Panc1 (cell line): ENCODE results near the gene EIF4E. TPM values are rescaled to one million over a fixed set of nuclear protein-coding genes. Genes with fewer than 3 reads are reported as not detected.

ENCODE experiments used
- ATAC-seq: fragments of 200-7000 bp; cut with Tn5 transposase; 2 replicates; pipeline ENCODE4 v1.9.1; 2020; ENCODE audit warnings: mild to moderate bottlenecking, moderate library complexity
- BruUV-seq: library from RNA; stranded (reverse); fragments of 400-500 nt; replicated peaks from 2 replicates; lab custom pipeline; 2021; lab: Mats Ljungman, UMichigan
- CTCF ChIA-PET: fragments of 300-600 bp; sonication (Branson Sonifier 250); formaldehyde crosslinking; loops from one replicate; lab custom pipeline; 2022; ENCODE audit warnings: antibody characterized with exemption; lab: Charles Lee
- POLR2A ChIA-PET: fragments of 300-600 bp; sonication (Branson Sonifier 250); formaldehyde crosslinking; loops from one replicate; lab custom pipeline; 2022; ENCODE audit warnings: antibody characterized with exemption; lab: Charles Lee
- DNase-seq: peaks from one replicate; pipeline ENCODE4 v3.0.0-alpha.2; 2010; ENCODE audit warnings: low read depth, low spot score
- H3K27ac ChIP-seq: 2 replicates; pipeline ENCODE4 v1.5.1; 2011; ENCODE audit warnings: mild to moderate bottlenecking, low read length, inconsistent platforms
- H3K27me3 ChIP-seq: fragments of 200-500 bp; sonication (Bioruptor generic); 2 replicates; pipeline ENCODE4 v1.6.0; 2014; ENCODE audit warnings: low read length, inconsistent platforms; ENCODE audit not compliant: control insufficient read depth, insufficient read depth
- H3K36me3 ChIP-seq: fragments of 200-500 bp; sonication (Bioruptor generic); 2 replicates; pipeline ENCODE4 v1.5.1; 2014; ENCODE audit warnings: inconsistent platforms, mild to moderate bottlenecking, low read length, moderate library complexity; ENCODE audit not compliant: control insufficient read depth, insufficient read depth
- H3K4me1 ChIP-seq: 2 replicates; pipeline ENCODE4 v1.5.1; 2011; ENCODE audit warnings: inconsistent platforms, mild to moderate bottlenecking, low read length, moderate library complexity; ENCODE audit not compliant: control insufficient read depth, insufficient read depth
- H3K4me3 ChIP-seq, 2 experiments: 2 replicates each; pipeline ENCODE4 v1.5.1; 2011 to 2012; ENCODE audit warnings: low read depth in 2 of 2, low read length in 2 of 2, mild to moderate bottlenecking in 2 of 2, inconsistent platforms in 1 of 2, moderate library complexity in 1 of 2
- H3K9me3 ChIP-seq: fragments of 200-500 bp; sonication (Bioruptor generic); 2 replicates; pipeline ENCODE4 v1.5.1; 2014; ENCODE audit warnings: low read depth, mild to moderate bottlenecking, inconsistent platforms, low read length, moderate library complexity; ENCODE audit not compliant: control insufficient read depth, insufficient read depth
- POLR2AphosphoS5 ChIP-seq: IDR thresholded peaks from 2 replicates; pipeline ENCODE4 v1.6.1; 2012; ENCODE audit warnings: mild to moderate bottlenecking, low read depth, low read length, moderate library complexity
- SIN3A ChIP-seq: IDR thresholded peaks from 2 replicates; pipeline ENCODE4 v1.6.1; 2012; ENCODE audit warnings: low read depth, mild to moderate bottlenecking, low read length, moderate library complexity, borderline replicate concordance; ENCODE audit not compliant: insufficient read depth
- TCF7L2 ChIP-seq: IDR thresholded peaks from 2 replicates; pipeline ENCODE4 v1.6.1; 2011; ENCODE audit warnings: mild to moderate bottlenecking, low read depth, low read length, inconsistent platforms
- in situ Hi-C: cut with HindIII; loops from 2 replicates; pipeline ENCODE4 v1.10.0; 2016; ENCODE audit warnings: low sequenced_read_pairs, low pct_unique_long_range_greater_than_20kb
- intact Hi-C: fragments of 100-400 bp; cut with micrococcal nuclease; formaldehyde crosslinking; loops from one replicate; pipeline ENCODE4 v1.10.0; 2022; ENCODE audit not compliant: unreplicated experiment
- total RNA-seq: library from RNA; stranded (reverse); gene quantifications from one replicate; pipeline ENCODE4 v1.2.1, GENCODE V29; 2021; ENCODE audit not compliant: unreplicated experiment
- TF ChIP-seq, protein P1 (sequence below): fragments of 450-650 bp; IDR thresholded peaks from 2 replicates; pipeline ENCODE4 v1.5.1; 2017; ENCODE audit warnings: mild to moderate bottlenecking
- TF ChIP-seq, protein P2 (sequence below), 2 experiments: IDR thresholded peaks; 2 replicates each; pipeline ENCODE4 v1.6.1; 2011 to 2012; ENCODE audit warnings: low read depth in 2 of 2, control low read depth in 1 of 2, low read length in 1 of 2, mild to moderate bottlenecking in 1 of 2, moderate library complexity in 1 of 2; ENCODE audit not compliant: insufficient read depth in 1 of 2

Gene EIF4E
- total RNA-seq, 1 experiment from 2014 or later = 89.7 TPM

DNA sequence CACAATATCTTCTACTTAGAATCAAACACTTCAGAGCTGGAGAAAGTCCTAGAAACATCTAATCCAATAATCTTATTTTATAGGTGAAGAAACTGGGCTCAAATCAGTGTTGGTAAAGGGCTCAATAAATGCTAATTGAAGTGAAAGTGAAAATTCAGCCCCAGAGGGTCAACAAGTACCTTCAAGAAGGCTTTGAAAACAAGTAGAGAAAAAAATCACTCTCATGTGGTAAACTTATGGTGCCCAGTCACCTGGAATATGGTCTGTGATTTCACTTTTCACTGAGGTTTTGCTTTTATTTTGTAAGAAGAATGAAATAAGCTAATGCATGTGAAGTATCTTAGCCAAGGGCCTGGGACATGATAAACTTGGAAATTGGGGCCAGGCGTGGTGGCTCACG is 29.1 kb upstream of the EIF4E start:
- ChIA-PET CTCF (no interaction called here), POLR2A (no interaction called here)
- BruUV-seq = no TSS peak
- Histone ChIP-seq H3K27me3 (no peaks in the 10 kb centered on the region), H3K36me3 (no peaks in the 10 kb centered on the region), H3K4me1 (no peaks in the 10 kb centered on the region), H3K27ac (no peak overlapping the region), H3K9me3 (no peaks in the 10 kb centered on the region), H3K4me3 (no peak overlapping the region)
- intact Hi-C loops = no loop called here
- TF ChIP-seq, protein P1, sequence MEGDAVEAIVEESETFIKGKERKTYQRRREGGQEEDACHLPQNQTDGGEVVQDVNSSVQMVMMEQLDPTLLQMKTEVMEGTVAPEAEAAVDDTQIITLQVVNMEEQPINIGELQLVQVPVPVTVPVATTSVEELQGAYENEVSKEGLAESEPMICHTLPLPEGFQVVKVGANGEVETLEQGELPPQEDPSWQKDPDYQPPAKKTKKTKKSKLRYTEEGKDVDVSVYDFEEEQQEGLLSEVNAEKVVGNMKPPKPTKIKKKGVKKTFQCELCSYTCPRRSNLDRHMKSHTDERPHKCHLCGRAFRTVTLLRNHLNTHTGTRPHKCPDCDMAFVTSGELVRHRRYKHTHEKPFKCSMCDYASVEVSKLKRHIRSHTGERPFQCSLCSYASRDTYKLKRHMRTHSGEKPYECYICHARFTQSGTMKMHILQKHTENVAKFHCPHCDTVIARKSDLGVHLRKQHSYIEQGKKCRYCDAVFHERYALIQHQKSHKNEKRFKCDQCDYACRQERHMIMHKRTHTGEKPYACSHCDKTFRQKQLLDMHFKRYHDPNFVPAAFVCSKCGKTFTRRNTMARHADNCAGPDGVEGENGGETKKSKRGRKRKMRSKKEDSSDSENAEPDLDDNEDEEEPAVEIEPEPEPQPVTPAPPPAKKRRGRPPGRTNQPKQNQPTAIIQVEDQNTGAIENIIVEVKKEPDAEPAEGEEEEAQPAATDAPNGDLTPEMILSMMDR = no peak
- in situ Hi-C loops = no loop called here
- DNase-seq = no peak
- ATAC-seq = no peak

DNA sequence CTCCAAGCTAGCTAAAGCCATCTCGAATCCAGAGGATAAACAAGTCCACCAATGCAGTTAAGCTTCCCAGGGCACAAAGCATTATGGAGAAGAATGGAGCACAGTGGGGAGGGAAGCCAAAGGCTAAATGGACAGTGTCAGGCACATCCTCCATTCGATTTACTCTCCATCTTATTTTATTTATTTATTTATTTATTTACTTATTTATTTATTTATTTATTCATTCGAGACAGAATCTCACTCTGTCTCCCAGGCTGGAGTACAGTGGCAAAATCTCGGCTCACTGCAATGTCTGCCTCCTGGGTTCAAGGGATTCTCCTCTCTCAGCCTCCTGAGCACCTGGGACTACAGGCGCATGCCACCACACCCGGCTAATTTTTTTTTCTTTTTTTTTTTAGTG is 26.3 kb upstream of the EIF4E start:
- Histone ChIP-seq H3K27ac (no peak overlapping the region), H3K9me3 (no peaks in the 10 kb centered on the region), H3K4me1 (no peaks in the 10 kb centered on the region), H3K27me3 (no peaks in the 10 kb centered on the region), H3K36me3 (no peaks in the 10 kb centered on the region), H3K4me3 (no peak overlapping the region)
- POLR2A ChIA-PET = no interaction called here
- in situ Hi-C loops = no loop called here
- CTCF ChIA-PET = no interaction called here
- BruUV-seq = no TSS peak
- DNase-seq (no peak), ATAC-seq (no peak)
- TF ChIP-seq TCF7L2 (no peak), SIN3A (no peak)
- intact Hi-C loops = no loop called here

DNA sequence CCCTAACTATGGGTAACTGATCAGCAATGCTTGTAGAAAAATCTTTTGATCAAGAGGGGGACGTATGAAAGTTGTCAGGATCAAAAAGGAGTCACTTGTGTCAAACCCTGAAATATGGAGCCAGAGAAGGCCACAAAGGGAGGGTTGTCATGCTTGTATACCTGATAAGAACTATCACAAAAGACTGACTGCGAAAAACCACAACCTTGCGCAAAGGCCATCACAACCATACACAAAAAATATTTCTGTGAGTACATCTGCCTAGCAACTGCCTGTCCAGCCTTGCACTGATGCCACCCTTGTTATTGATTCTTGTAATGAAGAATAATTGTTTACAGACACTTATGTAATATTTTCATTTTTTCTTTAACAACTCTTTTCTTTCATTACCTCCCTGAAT is 22.8 kb upstream of the EIF4E start:
- no peaks in the 10 kb centered on the region for H3K9me3 ChIP-seq
- H3K4me1 ChIP-seq = no peaks in the 10 kb centered on the region
- ChIA-PET CTCF (no interaction called here), POLR2A (no interaction called here)
- no peak for TF ChIP-seq SIN3A
- TF ChIP-seq, protein P1 = no peak
- TF ChIP-seq, protein P2, sequence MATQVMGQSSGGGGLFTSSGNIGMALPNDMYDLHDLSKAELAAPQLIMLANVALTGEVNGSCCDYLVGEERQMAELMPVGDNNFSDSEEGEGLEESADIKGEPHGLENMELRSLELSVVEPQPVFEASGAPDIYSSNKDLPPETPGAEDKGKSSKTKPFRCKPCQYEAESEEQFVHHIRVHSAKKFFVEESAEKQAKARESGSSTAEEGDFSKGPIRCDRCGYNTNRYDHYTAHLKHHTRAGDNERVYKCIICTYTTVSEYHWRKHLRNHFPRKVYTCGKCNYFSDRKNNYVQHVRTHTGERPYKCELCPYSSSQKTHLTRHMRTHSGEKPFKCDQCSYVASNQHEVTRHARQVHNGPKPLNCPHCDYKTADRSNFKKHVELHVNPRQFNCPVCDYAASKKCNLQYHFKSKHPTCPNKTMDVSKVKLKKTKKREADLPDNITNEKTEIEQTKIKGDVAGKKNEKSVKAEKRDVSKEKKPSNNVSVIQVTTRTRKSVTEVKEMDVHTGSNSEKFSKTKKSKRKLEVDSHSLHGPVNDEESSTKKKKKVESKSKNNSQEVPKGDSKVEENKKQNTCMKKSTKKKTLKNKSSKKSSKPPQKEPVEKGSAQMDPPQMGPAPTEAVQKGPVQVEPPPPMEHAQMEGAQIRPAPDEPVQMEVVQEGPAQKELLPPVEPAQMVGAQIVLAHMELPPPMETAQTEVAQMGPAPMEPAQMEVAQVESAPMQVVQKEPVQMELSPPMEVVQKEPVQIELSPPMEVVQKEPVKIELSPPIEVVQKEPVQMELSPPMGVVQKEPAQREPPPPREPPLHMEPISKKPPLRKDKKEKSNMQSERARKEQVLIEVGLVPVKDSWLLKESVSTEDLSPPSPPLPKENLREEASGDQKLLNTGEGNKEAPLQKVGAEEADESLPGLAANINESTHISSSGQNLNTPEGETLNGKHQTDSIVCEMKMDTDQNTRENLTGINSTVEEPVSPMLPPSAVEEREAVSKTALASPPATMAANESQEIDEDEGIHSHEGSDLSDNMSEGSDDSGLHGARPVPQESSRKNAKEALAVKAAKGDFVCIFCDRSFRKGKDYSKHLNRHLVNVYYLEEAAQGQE (IDR thresholded peaks at IDR 0.05; ENCODE audit: insufficient read depth in 1 of 2, low read depth in 2 of 2, low read length in 1 of 2) = no peak
- no peak for TF ChIP-seq TCF7L2
- TF ChIP-seq POLR2AphosphoS5 = no peak
- in situ Hi-C loops = no loop called here
- no TSS peak for BruUV-seq
- H3K27ac ChIP-seq = no peak overlapping the region
- no peak overlapping the region for H3K4me3 ChIP-seq
- ATAC-seq = no peak
- intact Hi-C loops = no loop called here
- no peaks in the 10 kb centered on the region for H3K27me3 ChIP-seq
- H3K36me3 ChIP-seq = no peaks in the 10 kb centered on the region
- no peak for DNase-seq
